CD4-positive, alpha-beta T cell (primary cell): ENCODE data around the gene NUP214. TPM values are rescaled to one million over a fixed set of nuclear protein-coding genes. Genes with fewer than 3 reads are reported as not detected.
A peak's percentile ranks its signal among the peaks of the same experiment; 100 is the strongest.

Experiments
- ATAC-seq: fragments of 200-7000 bp; cut with Tn5 transposase; one replicate; pipeline ENCODE4 v1.10.0; 2022; ENCODE audit warnings: mild to moderate bottlenecking; ENCODE audit not compliant: poor library complexity
- CTCF ChIA-PET: fragments of 350-600 bp; sonication (Branson Sonifier 250); formaldehyde crosslinking; loops from one replicate; lab custom pipeline; 2021; ENCODE audit warnings: antibody characterized with exemption, inconsistent platforms; lab: Charles Lee
- POLR2A ChIA-PET: fragments of 350-600 bp; sonication (Branson Sonifier 250); formaldehyde crosslinking; loops from one replicate; lab custom pipeline; 2021; ENCODE audit warnings: antibody characterized with exemption, inconsistent platforms; lab: Charles Lee
- DNase-seq, 14 experiments: peaks; one replicate each; pipeline ENCODE4 v3.0.0-alpha.2; 2013 to 2020; ENCODE audit warnings: mixed read lengths in 2 of 14
- H3K27ac ChIP-seq, 2 donors: one replicate each; pipeline versions ENCODE4 v1.5.1 to v1.7.0; 2013; ENCODE audit warnings: low read length in 2 of 2, low read depth in 1 of 2, mild to moderate bottlenecking in 1 of 2
- H3K27me3 ChIP-seq, 2 experiments: 1 replicate in 1 of 2; 2 replicates in 1 of 2; pipeline versions ENCODE4 v1.6.1 to v1.7.0; 2013; ENCODE audit warnings: low read length in 2 of 2, control low read depth in 1 of 2, mild to moderate bottlenecking in 1 of 2, moderate library complexity in 1 of 2; ENCODE audit not compliant: insufficient read depth in 2 of 2, control insufficient read depth in 1 of 2
- H3K36me3 ChIP-seq: one replicate; pipeline ENCODE4 v1.6.1; 2013; ENCODE audit warnings: low read length, control low read depth; ENCODE audit not compliant: insufficient read depth
- H3K4me1 ChIP-seq: one replicate; pipeline ENCODE4 v1.6.1; 2013; ENCODE audit warnings: low read length, control low read depth; ENCODE audit not compliant: insufficient read depth
- H3K4me3 ChIP-seq: one replicate; pipeline ENCODE4 v1.5.1; 2013; ENCODE audit warnings: mild to moderate bottlenecking, low read length, moderate library complexity
- H3K9me3 ChIP-seq, 2 experiments: 1 replicate in 1 of 2; 2 replicates in 1 of 2; pipeline versions ENCODE4 v1.6.1 to v1.7.0; 2013; ENCODE audit warnings: low read length in 2 of 2, mild to moderate bottlenecking in 2 of 2, control low read depth in 1 of 2, moderate library complexity in 1 of 2; ENCODE audit not compliant: control insufficient read depth in 1 of 2, insufficient read depth in 1 of 2
- H3K27ac Mint-ChIP-seq: one replicate; pipeline ENCODE4 v1.8.0; 2020; ENCODE audit warnings: mixed read lengths
- H3K27me3 Mint-ChIP-seq: one replicate; pipeline ENCODE4 v1.8.0; 2021; ENCODE audit warnings: mixed read lengths
- H3K36me3 Mint-ChIP-seq: one replicate; pipeline ENCODE4 v1.8.0; 2021; ENCODE audit warnings: low read depth, mixed read lengths
- H3K4me1 Mint-ChIP-seq: one replicate; pipeline ENCODE4 v1.8.0; 2021; ENCODE audit warnings: low read depth, mixed read lengths
- H3K4me3 Mint-ChIP-seq: one replicate; pipeline ENCODE4 v1.8.0; 2020; ENCODE audit warnings: mild to moderate bottlenecking, mixed read lengths
- H3K9me3 Mint-ChIP-seq: one replicate; pipeline ENCODE4 v1.8.0; 2020; ENCODE audit warnings: mixed read lengths
- intact Hi-C, 2 experiments: fragments of 100-400 bp; cut with DNase I in 1 of 2; cut with micrococcal nuclease in 1 of 2; formaldehyde crosslinking; loops; one replicate each; pipeline versions ENCODE4 v1.15.1 to v1.9.0; 2023 to 2025; cut with DNase I, micrococcal nuclease
- total RNA-seq, 174 experiments: library from RNA in 2 of 174; stranded (reverse) in 2 of 174; gene quantifications; one replicate each; pipeline ENCODE4 v1.2.3 and lab custom pipeline; 2021 to 2026
- TF ChIP-seq, protein P1 (sequence below): fragments of 200-600 bp; IDR thresholded peaks from one replicate; pipeline ENCODE4 v1.8.0; 2022; ENCODE audit warnings: antibody characterized with exemption, mild to moderate bottlenecking

NUP214 gene
- total RNA-seq, 2 experiments from 2014 or later, result 105 to 107 TPM

DNA sequence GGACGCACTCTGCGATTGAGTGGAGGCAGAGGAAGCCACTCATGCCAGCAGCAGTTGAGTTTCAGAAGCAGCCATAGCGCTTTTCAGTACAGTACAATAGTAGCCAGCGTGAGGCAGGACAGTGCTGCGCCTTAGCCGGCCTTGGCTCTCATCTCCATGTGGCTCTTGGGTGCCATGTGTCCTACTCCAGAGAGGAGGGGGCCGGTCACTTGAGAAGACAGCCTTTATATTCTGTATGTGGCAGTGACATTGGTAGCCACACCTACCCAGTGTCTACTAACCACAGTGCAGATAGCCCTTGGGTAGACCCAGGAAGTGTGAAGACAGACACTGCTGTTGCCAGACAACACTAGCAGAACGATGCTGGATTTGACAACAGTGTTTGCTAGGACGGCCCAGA is 108.6 kb downstream of the NUP214 start:
- ATAC-seq (peak; percentile 16), DNase-seq (peak in 3 of 14 experiments; percentile 45 to 71 (median 55))
- intact Hi-C loops, result loop anchor here in 1 of 2 experiments (10.0 kb wide), 1 partner anchor 101 kb away; no protein-coding TSS in a partner anchor
- CTCF ChIA-PET, result no interaction called here
- Histone ChIP-seq H3K9me3 (no peaks in the 10 kb centered on the region), H3K27me3 (no peaks in the 10 kb centered on the region), H3K4me1 (peaks cover 63% of the 10 kb centered on the region), H3K27ac (peak overlapping the region; percentile 23 to 70), H3K36me3 (peaks cover 38% of the 10 kb centered on the region), H3K4me3 (peak overlapping the region; percentile 34)
- H3K9me3 Mint-ChIP-seq, result no peaks in the 10 kb centered on the region
- peak overlapping the region; percentile 81 for H3K4me3 Mint-ChIP-seq
- H3K4me1 Mint-ChIP-seq, result peaks cover 38% of the 10 kb centered on the region
- no peaks in the 10 kb centered on the region for H3K27me3 Mint-ChIP-seq
- peak overlapping the region; percentile 95 for H3K27ac Mint-ChIP-seq
- H3K36me3 Mint-ChIP-seq, result peaks cover 60% of the 10 kb centered on the region
- POLR2A ChIA-PET, result interaction anchor here (2.2 to 10.1 kb wide), 3 partner anchors 21 to 38 kb away, joined by 5 to 132 read pairs (median 130); partner anchors contain the start of gene FAM78A
- TF ChIP-seq, protein P1, sequence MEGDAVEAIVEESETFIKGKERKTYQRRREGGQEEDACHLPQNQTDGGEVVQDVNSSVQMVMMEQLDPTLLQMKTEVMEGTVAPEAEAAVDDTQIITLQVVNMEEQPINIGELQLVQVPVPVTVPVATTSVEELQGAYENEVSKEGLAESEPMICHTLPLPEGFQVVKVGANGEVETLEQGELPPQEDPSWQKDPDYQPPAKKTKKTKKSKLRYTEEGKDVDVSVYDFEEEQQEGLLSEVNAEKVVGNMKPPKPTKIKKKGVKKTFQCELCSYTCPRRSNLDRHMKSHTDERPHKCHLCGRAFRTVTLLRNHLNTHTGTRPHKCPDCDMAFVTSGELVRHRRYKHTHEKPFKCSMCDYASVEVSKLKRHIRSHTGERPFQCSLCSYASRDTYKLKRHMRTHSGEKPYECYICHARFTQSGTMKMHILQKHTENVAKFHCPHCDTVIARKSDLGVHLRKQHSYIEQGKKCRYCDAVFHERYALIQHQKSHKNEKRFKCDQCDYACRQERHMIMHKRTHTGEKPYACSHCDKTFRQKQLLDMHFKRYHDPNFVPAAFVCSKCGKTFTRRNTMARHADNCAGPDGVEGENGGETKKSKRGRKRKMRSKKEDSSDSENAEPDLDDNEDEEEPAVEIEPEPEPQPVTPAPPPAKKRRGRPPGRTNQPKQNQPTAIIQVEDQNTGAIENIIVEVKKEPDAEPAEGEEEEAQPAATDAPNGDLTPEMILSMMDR, result no peak

DNA sequence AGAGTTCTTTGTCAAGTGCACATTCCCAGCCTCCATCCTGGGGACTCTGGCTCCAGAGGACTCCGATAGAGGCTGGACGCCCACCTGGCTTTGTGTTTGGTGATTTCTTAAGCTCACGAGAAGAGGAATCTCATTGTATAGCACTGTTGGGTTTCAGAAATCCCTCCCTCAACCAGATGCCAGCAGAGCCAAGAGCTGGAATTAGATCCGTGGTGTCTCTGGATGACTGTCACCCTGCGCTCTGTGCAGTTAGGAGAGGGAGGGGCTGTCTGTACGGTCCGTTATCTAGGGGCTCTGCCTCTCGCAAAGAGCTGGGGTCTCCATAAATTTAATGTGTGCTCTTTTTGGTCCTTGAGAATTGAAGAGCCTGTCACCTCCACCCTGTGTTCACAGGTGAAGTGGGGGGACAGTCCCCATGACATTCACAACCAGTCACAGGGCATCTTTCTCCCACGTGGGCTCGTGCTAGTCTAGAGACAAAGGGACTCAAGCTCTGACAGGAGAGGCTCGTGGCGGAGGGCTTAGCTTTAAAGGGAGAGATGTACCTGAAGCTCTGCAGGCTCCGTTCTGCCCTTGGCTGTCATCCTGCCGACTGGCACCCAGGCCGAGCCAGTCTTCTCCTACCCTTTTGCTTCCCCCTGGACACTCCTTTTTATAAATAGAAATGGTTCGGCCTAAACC is 109.6 kb downstream of the NUP214 start:
- H3K4me3 Mint-ChIP-seq, result no peak overlapping the region
- TF ChIP-seq, protein P1, result no peak
- Histone ChIP-seq H3K9me3 (no peaks in the 10 kb centered on the region), H3K4me1 (peaks cover 72% of the 10 kb centered on the region), H3K36me3 (peaks cover 31% of the 10 kb centered on the region), H3K27ac (peak overlapping the region in 1 of 2 donors; percentile 70), H3K27me3 (no peaks in the 10 kb centered on the region), H3K4me3 (no peak overlapping the region)
- DNase-seq, result no peak
- intact Hi-C loops, result loop anchor here in 1 of 2 experiments (5.0 to 10.0 kb wide), 2 partner anchors 53 to 100 kb away; no protein-coding TSS in a partner anchor
- no peaks in the 10 kb centered on the region for H3K27me3 Mint-ChIP-seq
- H3K4me1 Mint-ChIP-seq, result peaks cover 46% of the 10 kb centered on the region
- peaks cover 51% of the 10 kb centered on the region for H3K36me3 Mint-ChIP-seq
- H3K9me3 Mint-ChIP-seq, result no peaks in the 10 kb centered on the region
- peak overlapping the region; percentile 95 for H3K27ac Mint-ChIP-seq
- CTCF ChIA-PET, result interaction anchor here (0.6 to 1.1 kb wide), 2 partner anchors 33 to 36 kb away, joined by 3 read pairs; no protein-coding TSS in a partner anchor
- POLR2A ChIA-PET, result interaction anchor here (1.0 to 10.1 kb wide), 4 partner anchors 20 to 44 kb away, joined by 4 to 132 read pairs (median 68); partner anchors contain the start of gene FAM78A
- ATAC-seq, result no peak

GRCh38 chr9:131235480-131235851 is 110.1 kb downstream of the NUP214 start:
- peaks cover 46% of the 10 kb centered on the region for H3K36me3 Mint-ChIP-seq
- POLR2A ChIA-PET, result interaction anchor here (1.0 to 10.1 kb wide), 4 partner anchors 19 to 44 kb away, joined by 4 to 132 read pairs (median 68); partner anchors contain the start of gene FAM78A
- Histone ChIP-seq H3K4me1 (peaks cover 77% of the 10 kb centered on the region), H3K4me3 (no peak overlapping the region), H3K36me3 (peaks cover 27% of the 10 kb centered on the region), H3K9me3 (no peaks in the 10 kb centered on the region), H3K27ac (no peak overlapping the region), H3K27me3 (no peaks in the 10 kb centered on the region)
- no peak overlapping the region for H3K4me3 Mint-ChIP-seq
- DNase-seq (no peak), ATAC-seq (no peak)
- H3K4me1 Mint-ChIP-seq, result peaks cover 51% of the 10 kb centered on the region
- TF ChIP-seq, protein P1, result no peak
- H3K9me3 Mint-ChIP-seq, result no peaks in the 10 kb centered on the region
- H3K27ac Mint-ChIP-seq, result peak overlapping the region; percentile 95
- no peaks in the 10 kb centered on the region for H3K27me3 Mint-ChIP-seq
- CTCF ChIA-PET, result interaction anchor here (1.1 kb wide), 1 partner anchor 33 kb away, joined by 3 read pairs; no protein-coding TSS in a partner anchor
- intact Hi-C loops, result loop anchor here in 1 of 2 experiments (5.0 to 10.0 kb wide), 2 partner anchors 53 to 99 kb away; no protein-coding TSS in a partner anchor
